Urinary bladder (tissue), 4 donors: ENCODE results near the gene DPPA4. TPM values are rescaled to one million over a fixed set of nuclear protein-coding genes. Genes with fewer than 3 reads are reported as not detected.

Source experiments
- DNase-seq: peaks from one replicate; pipeline ENCODE4 v3.0.0-alpha.2; 2015; ENCODE audit errors: extremely low spot score
- H3K27ac ChIP-seq: one replicate; pipeline ENCODE4 v1.5.1; 2013; ENCODE audit warnings: low read depth, mild to moderate bottlenecking, moderate library complexity
- H3K36me3 ChIP-seq: one replicate; pipeline ENCODE4 v1.6.1; 2013; ENCODE audit warnings: mild to moderate bottlenecking, moderate library complexity; ENCODE audit not compliant: insufficient read depth
- H3K4me1 ChIP-seq: one replicate; pipeline ENCODE4 v1.6.1; 2013; ENCODE audit warnings: mild to moderate bottlenecking, moderate library complexity; ENCODE audit not compliant: insufficient read depth
- H3K4me3 ChIP-seq: one replicate; pipeline ENCODE4 v1.5.1; 2013; ENCODE audit warnings: low read depth, low read length
- WGBS: extraction: QIAGEN DNeasy Blood & Tissue Kit; methylation state at CpG from one replicate; pipeline ENCODE4 v1.1.7; 2013; 5-methylcytosine and 5-hydroxymethylcytosine counted together
- polyA plus RNA-seq: library from polyadenylated mRNA; stranded (reverse); fragments of 200-250 nt; gene quantifications from one replicate; pipeline ENCODE4 v1.2.3, GENCODE V29; 2013
- small RNA-seq: library from RNA; depleted of rRNA; stranded (forward); fragments of <200 nt; gene quantifications from one replicate; pipeline ENCODE3, GENCODE V24; 2014
- total RNA-seq: library from RNA; depleted of rRNA; stranded (reverse); fragments of >200 nt; gene quantifications from one replicate; pipeline ENCODE4 v1.2.3, GENCODE V29; 2014
- donor health status: healthy with polysubstance abuse.
- donor health status: healthy.

DPPA4 gene
- total and polyA plus RNA-seq, 2 donors = 0.16 TPM; not detected in 1

- Histone ChIP-seq H3K36me3 (no peaks in the 10 kb centered on the region), H3K27ac (no peak overlapping the region), H3K4me3 (no peak overlapping the region), H3K4me1 (no peaks in the 10 kb centered on the region)
- 52% methylated on average over 3 of the region's 3 CpGs for WGBS
- DNase-seq = no peak
Observed at GRCh38 chr3:109325657-109326056, 11.7 kb downstream of the DPPA4 start.

DNA sequence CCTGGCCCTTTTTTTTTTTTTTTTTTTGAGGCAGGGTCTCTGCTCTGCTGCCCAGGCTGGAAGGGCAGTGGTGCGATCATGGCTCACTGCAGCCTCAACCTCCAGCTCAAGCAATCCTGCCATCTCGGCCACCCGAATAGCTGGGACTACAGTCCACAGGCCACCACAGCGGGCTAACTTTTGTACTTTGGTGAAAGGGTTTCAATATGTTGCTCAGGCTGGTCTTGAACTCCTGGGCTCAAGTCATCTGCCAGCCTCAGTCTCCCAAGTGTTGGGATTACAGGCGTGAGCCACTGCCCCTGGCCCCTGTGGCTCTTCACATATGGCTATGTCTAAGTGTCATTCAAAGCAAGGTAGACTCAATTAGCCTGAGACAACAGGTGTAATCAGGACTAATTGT, 12.2 kb downstream of the DPPA4 start:
- no peak overlapping the region for H3K27ac ChIP-seq
- WGBS = 88% methylated on average over 5 of the region's 5 CpGs
- H3K4me3 ChIP-seq = no peak overlapping the region
- no peak for DNase-seq
- H3K36me3 ChIP-seq = no peaks in the 10 kb centered on the region
- H3K4me1 ChIP-seq = no peaks in the 10 kb centered on the region

DNA sequence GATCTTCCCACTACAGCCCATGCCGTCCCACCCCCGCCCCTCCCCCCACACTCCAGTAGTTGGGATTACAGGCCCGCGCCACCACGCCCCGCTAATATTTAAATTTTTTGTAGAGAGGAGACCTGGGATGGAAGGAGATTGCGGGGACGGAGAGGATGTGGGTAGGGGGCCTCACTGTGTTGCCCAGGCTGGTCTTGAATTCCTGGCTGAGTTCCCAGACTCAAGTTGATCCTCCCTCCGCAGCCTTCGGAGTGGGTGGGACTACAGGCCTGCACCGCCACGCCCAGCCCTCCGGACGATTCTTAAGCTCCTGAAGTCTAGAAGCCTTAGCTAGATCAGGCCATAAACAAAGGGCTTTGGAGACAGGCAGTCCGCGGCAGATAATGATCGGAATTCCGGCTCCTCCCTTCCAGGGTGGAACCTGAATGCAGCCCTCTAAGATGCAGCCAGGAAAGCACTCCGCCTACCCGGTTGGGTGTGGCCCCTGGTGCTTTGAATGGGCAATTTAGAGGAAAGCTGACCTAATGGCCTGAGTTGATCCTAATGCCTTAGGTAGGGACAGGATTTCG, 21.1 kb downstream of the DPPA4 start, which contains the start of gene DPPA2:
DPPA2 (minus strand) TSS at position 356 of the 569 bp plus-strand sequence. CDS start 1,975 bp downstream, outside the sequence.
- DNase-seq = no peak
- Histone ChIP-seq H3K27ac (no peak within 1 kb of the TSS), H3K4me3 (no peak within 1 kb of the TSS), H3K4me1 (no peaks in the 10 kb centered on the region), H3K36me3 (no peaks in the 10 kb centered on the region)
- 84% methylated on average over 21 of the region's 21 CpGs for WGBS

DNA sequence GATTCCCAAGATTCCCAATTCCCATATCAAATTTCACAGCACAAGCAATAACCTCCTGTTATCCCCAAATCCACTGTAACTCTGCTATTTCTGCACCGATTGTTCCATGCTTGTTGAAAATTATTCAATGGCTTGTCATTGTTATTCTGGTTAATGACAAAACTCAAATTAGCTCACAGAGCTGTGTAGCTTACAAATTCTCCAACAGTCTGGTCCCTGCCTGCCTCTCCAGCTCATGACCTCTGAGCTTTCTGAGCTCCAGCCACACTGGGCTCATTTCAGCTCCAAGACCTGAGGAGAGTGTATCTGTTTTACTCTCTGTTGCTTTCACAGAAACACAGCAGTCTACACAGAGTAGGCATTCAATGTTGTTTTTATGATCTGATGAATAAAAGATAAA, 24.3 kb downstream of the DPPA4 start:
- 71% methylated on average over 1 of the region's 1 CpG for WGBS
- no peaks in the 10 kb centered on the region for H3K4me1 ChIP-seq
- no peak overlapping the region for H3K27ac ChIP-seq
- H3K36me3 ChIP-seq = no peaks in the 10 kb centered on the region
- DNase-seq = no peak
- H3K4me3 ChIP-seq = no peak overlapping the region

GRCh38 chr3:109297496-109297895, 39.9 kb downstream of the DPPA4 start:
- WGBS = 86% methylated on average over 2 of the region's 2 CpGs
- no peak overlapping the region for H3K27ac ChIP-seq

DNA sequence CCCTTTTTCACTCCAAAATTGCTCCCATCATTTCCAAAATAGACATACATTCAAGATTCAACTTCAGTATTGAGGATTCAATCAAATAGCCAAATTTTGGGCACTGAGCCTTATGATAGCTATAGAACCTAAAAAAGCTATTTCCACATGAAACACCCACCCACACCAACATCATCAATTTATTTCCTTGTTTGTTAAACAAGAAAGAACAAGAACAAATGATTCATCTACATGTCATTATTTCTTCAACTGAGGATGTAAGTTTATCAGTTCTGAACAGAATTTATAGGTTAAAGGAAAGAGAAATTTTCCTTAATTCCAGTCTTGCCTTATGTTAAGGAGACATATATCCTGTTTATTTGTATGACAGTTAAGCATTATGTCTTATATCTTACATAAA, 53.3 kb downstream of the DPPA4 start:
- no peak overlapping the region for H3K4me3 ChIP-seq
- no peaks in the 10 kb centered on the region for H3K36me3 ChIP-seq
- no peak for DNase-seq
- no peaks in the 10 kb centered on the region for H3K4me1 ChIP-seq
- H3K27ac ChIP-seq = no peak overlapping the region

More at GRCh38 chr3:109297496-109297895, 39.9 kb downstream of the DPPA4 start:
- H3K4me1 ChIP-seq = no peaks in the 10 kb centered on the region
- no peak for DNase-seq
- no peak overlapping the region for H3K4me3 ChIP-seq
- H3K36me3 ChIP-seq = no peaks in the 10 kb centered on the region

DNA sequence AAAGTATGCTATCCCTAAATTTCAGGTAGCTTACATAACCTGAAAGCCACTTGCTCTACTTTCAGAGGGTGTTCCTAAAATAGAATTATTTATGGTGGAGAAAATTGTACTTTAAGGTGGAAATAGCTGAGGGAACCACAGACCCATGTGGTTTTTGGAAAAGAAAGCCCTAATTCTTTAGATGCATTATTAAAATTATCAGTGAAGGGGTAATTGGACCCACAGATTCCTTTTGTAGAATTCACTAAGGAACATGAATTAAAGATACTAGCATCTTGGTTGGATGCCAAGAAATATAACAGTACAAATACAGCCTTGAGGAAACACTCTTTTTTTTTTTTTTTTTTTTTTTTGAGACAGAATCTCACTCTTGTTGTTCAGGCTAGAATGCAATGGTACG, 58.8 kb downstream of the DPPA4 start:
- 96% methylated on average over 1 of the region's 1 CpG for WGBS

DNA sequence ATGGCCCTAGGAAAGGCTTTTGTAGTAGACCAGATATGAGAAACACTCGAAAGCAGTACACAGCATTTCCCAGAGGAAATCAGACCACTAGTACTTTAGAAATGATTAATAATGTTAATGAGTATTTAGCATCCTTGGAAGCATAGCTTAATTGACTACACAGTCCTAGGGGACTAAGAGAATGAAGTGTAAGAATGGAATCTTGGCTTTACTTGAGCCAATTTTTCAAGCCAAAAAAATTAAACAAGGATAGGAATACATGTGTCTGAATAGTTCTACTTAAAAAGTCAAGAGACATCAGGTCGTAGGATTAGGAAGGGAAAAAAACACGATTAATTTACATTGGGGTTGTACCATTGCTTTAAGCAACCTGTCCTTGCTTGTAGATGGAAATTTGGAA, 59.2 kb downstream of the DPPA4 start:
- Histone ChIP-seq H3K27ac (no peak overlapping the region), H3K36me3 (no peaks in the 10 kb centered on the region), H3K4me3 (no peak overlapping the region), H3K4me1 (no peaks in the 10 kb centered on the region)
- DNase-seq = no peak
- 60% methylated on average over 3 of the region's 3 CpGs for WGBS

More for the DNA sequence above, 58.8 kb downstream of the DPPA4 start:
- Histone ChIP-seq H3K27ac (no peak overlapping the region), H3K36me3 (no peaks in the 10 kb centered on the region), H3K4me3 (no peak overlapping the region), H3K4me1 (no peaks in the 10 kb centered on the region)
- no peak for DNase-seq

Small RNAs within 50 kb of the gene (small RNA-seq; reads per million reads assigned to genes)
- gene AC124945.1 (not detected), gene RF00017 (not detected)

Other genes starting within 250 kb of the DPPA4 start
- gene MORC1, start 219.4 kb downstream of the DPPA4 start, total RNA-seq = 0.90 TPM
- gene MORC1, start 219.4 kb downstream of the DPPA4 start, polyA plus RNA-seq = 0.46 TPM
- not detected for gene C3orf85, start 200.8 kb downstream of the DPPA4 start, total RNA-seq
- gene C3orf85, start 200.8 kb downstream of the DPPA4 start, polyA plus RNA-seq = not detected
- not detected for gene DPPA2, start 21.0 kb downstream of the DPPA4 start, total RNA-seq
- not detected for gene DPPA2, start 21.0 kb downstream of the DPPA4 start, polyA plus RNA-seq